ENCODE results near the gene SH3BP4.

GRCh38 chr2:235032949-235033348, 81.1 kb downstream of the SH3BP4 start:
- no peak for TF ChIP-seq SP1 (IDR thresholded peaks at IDR 0.05)
- TF ChIP-seq CTCF (IDR thresholded peaks at IDR 0.05; ENCODE audit: low read depth, low read length, missing input control), result no peak
- no peak for TF ChIP-seq RXRA (IDR thresholded peaks at IDR 0.05)
- no peak for TF ChIP-seq YY1 (IDR thresholded peaks at IDR 0.05)
- no peak for TF ChIP-seq FOXA1 (IDR thresholded peaks at IDR 0.05)
- TF ChIP-seq NR2F2 (IDR thresholded peaks at IDR 0.05), result no peak
- TF ChIP-seq MAX (IDR thresholded peaks at IDR 0.05), result no peak
- TF ChIP-seq GABPA (IDR thresholded peaks at IDR 0.05 in 1 of 2, conservative IDR thresholded peaks at IDR 0.05 in 1 of 2), result no peak
- no peak for TF ChIP-seq ATF3 (IDR thresholded peaks at IDR 0.05)
- TF ChIP-seq, protein P1, sequence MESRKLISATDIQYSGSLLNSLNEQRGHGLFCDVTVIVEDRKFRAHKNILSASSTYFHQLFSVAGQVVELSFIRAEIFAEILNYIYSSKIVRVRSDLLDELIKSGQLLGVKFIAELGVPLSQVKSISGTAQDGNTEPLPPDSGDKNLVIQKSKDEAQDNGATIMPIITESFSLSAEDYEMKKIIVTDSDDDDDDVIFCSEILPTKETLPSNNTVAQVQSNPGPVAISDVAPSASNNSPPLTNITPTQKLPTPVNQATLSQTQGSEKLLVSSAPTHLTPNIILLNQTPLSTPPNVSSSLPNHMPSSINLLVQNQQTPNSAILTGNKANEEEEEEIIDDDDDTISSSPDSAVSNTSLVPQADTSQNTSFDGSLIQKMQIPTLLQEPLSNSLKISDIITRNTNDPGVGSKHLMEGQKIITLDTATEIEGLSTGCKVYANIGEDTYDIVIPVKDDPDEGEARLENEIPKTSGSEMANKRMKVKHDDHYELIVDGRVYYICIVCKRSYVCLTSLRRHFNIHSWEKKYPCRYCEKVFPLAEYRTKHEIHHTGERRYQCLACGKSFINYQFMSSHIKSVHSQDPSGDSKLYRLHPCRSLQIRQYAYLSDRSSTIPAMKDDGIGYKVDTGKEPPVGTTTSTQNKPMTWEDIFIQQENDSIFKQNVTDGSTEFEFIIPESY (IDR thresholded peaks at IDR 0.05), result no peak
- TF ChIP-seq TAF1 (conservative IDR thresholded peaks at IDR 0.05), result no peak
